ENCODE measurements around the gene LAMC1. TPM values are rescaled to one million over a fixed set of nuclear protein-coding genes. Genes with fewer than 3 reads are reported as not detected.

The LAMC1 gene
- total RNA-seq, 4 donors from 2014 or later, result 76.9 to 159 (median 81.0) TPM

DNA sequence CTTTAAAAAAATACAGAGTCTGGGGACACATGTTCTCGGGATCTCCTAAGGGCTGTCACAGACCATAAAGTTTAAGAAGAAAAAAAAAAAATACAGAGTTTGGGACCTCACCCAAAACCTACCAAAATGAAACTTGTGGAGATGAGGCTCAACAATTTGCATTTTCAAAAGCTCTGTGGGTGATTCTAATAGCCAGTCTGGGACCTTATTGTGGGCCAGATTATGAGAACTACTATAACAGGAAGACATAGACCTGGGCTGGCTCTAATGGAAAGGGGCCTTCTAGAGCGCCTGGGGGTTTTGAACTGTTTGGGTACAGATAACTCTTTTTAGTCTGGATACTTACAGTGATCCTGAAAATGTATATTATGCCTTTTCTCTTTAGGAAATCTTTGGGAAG, 69.1 kb downstream of the LAMC1 start:
- intact Hi-C loops (cut with DNase I; ENCODE audit: low total_unique reads), result no loop called here

DNA sequence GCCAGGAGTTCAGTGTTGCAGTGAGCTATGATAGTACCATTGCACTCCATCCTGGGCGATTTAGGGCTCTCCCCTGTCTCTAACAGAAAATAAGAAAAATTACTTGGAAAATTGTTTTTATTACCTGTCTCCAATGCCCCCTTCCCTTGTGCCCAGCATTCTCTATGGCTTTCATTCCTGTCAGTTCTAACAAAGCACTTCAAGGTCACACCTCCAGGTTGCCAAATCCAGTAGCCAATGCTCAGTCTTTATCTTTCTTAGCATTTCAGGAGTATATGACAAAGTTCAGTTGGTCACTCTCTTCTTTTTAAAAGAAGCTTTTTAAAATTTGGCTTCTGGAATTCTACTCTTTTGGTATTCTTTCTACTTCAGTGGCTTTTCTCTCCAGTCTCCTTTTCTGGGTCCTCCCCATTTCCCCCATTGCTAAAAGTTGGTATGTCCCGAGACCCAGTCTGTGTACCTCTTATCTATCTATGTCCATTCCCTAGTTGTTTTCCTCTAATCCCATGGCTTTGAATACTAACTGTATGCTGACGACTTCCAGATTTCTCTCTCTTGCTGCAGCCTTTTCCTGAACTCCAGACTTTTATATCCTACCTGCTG, 69.9 kb downstream of the LAMC1 start:
- TF ChIP-seq CTCF (IDR thresholded peaks at IDR 0.05) (no peak), POLR2A (IDR thresholded peaks at IDR 0.05) (no peak)
- intact Hi-C loops (cut with DNase I; ENCODE audit: low total_unique reads), result no loop called here
- DNase-seq (ENCODE audit: low spot score in 2 of 2), result no peak
- 93 to 95% methylated on average over 3 of the region's 3 CpGs for WGBS, 2 donors
- no peak overlapping the region for H3K4me3 ChIP-seq (ENCODE audit: low read depth, poor library complexity, severe bottlenecking)

More for the DNA sequence above, 69.1 kb downstream of the LAMC1 start:
- H3K4me3 ChIP-seq (ENCODE audit: low read depth, poor library complexity, severe bottlenecking), result no peak overlapping the region
- 80 to 84% methylated on average over 2 of the region's 2 CpGs for WGBS, 2 donors
- TF ChIP-seq POLR2A (IDR thresholded peaks at IDR 0.05), result no peak
- TF ChIP-seq CTCF (IDR thresholded peaks at IDR 0.05), result no peak
- no peak for DNase-seq (ENCODE audit: low spot score in 2 of 2)

- TF ChIP-seq POLR2A (IDR thresholded peaks at IDR 0.05) (no peak), CTCF (IDR thresholded peaks at IDR 0.05) (no peak)
- DNase-seq (ENCODE audit: low spot score in 2 of 2), result no peak
- H3K4me3 ChIP-seq (ENCODE audit: low read depth, poor library complexity, severe bottlenecking), result no peak overlapping the region
- intact Hi-C loops (cut with DNase I; ENCODE audit: low total_unique reads), result no loop called here
- WGBS, 2 donors, result 38 to 59% methylated on average over 1 of the region's 1 CpG
Measured at GRCh38 chr1:183093786-183094298, 70.6 kb downstream of the LAMC1 start.

DNA sequence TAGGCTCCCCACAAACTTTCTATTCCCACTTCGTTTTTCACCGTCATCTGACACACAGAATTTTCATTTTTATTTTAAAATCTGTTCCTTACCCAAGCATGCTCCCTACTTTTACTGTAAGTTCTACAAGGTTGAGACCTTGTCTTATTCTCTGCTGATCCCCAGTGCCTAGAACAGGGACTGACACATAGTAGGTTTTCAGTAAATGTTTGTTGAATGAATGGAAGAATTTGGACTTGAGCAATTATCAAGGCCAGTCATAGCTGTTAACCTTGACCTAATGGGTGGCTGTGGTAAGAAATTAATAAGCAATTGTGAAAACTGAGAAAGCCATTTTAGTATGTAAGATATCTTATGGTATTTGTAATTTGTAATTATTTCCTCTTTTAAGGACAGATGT, 71.1 kb downstream of the LAMC1 start:
- DNase-seq (ENCODE audit: low spot score in 2 of 2), result no peak
- intact Hi-C loops (cut with DNase I; ENCODE audit: low total_unique reads), result no loop called here
- 35 to 66% methylated on average over 2 of the region's 2 CpGs for WGBS, 2 donors
- H3K4me3 ChIP-seq (ENCODE audit: low read depth, poor library complexity, severe bottlenecking), result no peak overlapping the region
- TF ChIP-seq POLR2A (IDR thresholded peaks at IDR 0.05), result no peak
- TF ChIP-seq CTCF (IDR thresholded peaks at IDR 0.05), result no peak

DNA sequence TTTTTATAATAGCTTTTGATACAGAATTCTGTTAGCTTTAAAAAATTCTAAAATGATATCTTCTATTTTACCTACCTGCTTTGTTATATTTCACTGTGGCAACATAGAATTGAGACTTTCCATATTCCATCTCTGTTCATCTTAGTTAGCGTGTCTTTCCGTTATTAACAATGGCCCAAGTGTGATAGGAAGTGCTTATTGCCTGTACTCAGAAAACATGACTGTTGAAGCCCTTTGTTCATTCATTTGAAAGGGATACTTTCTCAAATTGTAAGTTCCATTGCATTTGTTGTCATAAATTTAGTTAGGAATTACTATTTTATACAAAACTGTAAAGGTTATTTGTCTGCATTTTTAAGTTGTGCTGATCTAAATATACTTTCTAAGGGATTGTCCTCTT, 73.1 kb downstream of the LAMC1 start:
- WGBS, 2 donors, result 88 to 90% methylated on average over 2 of the region's 2 CpGs
- intact Hi-C loops (cut with DNase I; ENCODE audit: low total_unique reads), result no loop called here
- no peak for TF ChIP-seq CTCF (IDR thresholded peaks at IDR 0.05)
- no peak for TF ChIP-seq POLR2A (IDR thresholded peaks at IDR 0.05)
- H3K4me3 ChIP-seq (ENCODE audit: low read depth, poor library complexity, severe bottlenecking), result no peak overlapping the region
- no peak for DNase-seq (ENCODE audit: low spot score in 2 of 2)

- no peak for DNase-seq (ENCODE audit: low spot score in 2 of 2)
- intact Hi-C loops (cut with DNase I; ENCODE audit: low total_unique reads), result no loop called here
- no peak for TF ChIP-seq CTCF (IDR thresholded peaks at IDR 0.05)
- TF ChIP-seq POLR2A (IDR thresholded peaks at IDR 0.05), result no peak
- WGBS, 2 donors, result 46 to 62% methylated on average over 3 of the region's 3 CpGs
- H3K4me3 ChIP-seq (ENCODE audit: low read depth, poor library complexity, severe bottlenecking), result no peak overlapping the region
Measured at GRCh38 chr1:183096894-183097293, 73.7 kb downstream of the LAMC1 start.

Measured in lower leg skin (tissue), 4 donors.